Measurements from ENCODE around the gene CDC5L. TPM values are rescaled to one million over a fixed set of nuclear protein-coding genes. Genes with fewer than 3 reads are reported as not detected.

The CDC5L gene
- total and polyA plus RNA-seq, 11 donors, result 5.8 to 24.8 (median 18.5) TPM

- TF ChIP-seq, protein P1, sequence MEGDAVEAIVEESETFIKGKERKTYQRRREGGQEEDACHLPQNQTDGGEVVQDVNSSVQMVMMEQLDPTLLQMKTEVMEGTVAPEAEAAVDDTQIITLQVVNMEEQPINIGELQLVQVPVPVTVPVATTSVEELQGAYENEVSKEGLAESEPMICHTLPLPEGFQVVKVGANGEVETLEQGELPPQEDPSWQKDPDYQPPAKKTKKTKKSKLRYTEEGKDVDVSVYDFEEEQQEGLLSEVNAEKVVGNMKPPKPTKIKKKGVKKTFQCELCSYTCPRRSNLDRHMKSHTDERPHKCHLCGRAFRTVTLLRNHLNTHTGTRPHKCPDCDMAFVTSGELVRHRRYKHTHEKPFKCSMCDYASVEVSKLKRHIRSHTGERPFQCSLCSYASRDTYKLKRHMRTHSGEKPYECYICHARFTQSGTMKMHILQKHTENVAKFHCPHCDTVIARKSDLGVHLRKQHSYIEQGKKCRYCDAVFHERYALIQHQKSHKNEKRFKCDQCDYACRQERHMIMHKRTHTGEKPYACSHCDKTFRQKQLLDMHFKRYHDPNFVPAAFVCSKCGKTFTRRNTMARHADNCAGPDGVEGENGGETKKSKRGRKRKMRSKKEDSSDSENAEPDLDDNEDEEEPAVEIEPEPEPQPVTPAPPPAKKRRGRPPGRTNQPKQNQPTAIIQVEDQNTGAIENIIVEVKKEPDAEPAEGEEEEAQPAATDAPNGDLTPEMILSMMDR (IDR thresholded peaks at IDR 0.05), result no peak
- no peak for TF ChIP-seq POLR2A (IDR thresholded peaks at IDR 0.05)
- Histone ChIP-seq H3K27ac (no peak overlapping the region), H3K36me3 (peaks cover 2 to 87% (median 76%) of the 10 kb centered on the region in 9 donors), H3K9me3 (peaks cover 0 to 3% (median 0%) of the 10 kb centered on the region in 12 donors), H3K27me3 (no peaks in the 10 kb centered on the region), H3K4me3 (no peak overlapping the region), H3K4me1 (peaks cover 0 to 7% (median under 1%) of the 10 kb centered on the region in 12 donors)
- DNase-seq (no peak), ATAC-seq (no peak)
- 87 to 97% (median 92%) methylated on average over 1 of the region's 1 CpG for WGBS, 4 donors
- intact Hi-C loops (cut with DNase I), result no loop called here
Observed at GRCh38 chr6:44410363-44410762, 22.9 kb downstream of the CDC5L start.

- DNase-seq (no peak), ATAC-seq (peak in 2 of 4 donors; percentile 16 to 44)
- no peak overlapping the region for H3K4me3 ChIP-seq
- intact Hi-C loops (cut with DNase I), result no loop called here
- H3K9me3 ChIP-seq, result peaks cover 0 to 3% (median 0%) of the 10 kb centered on the region in 12 donors
- no peaks in the 10 kb centered on the region for H3K27me3 ChIP-seq
- peaks cover 2 to 83% (median 72%) of the 10 kb centered on the region in 9 donors for H3K36me3 ChIP-seq
- H3K27ac ChIP-seq, result no peak overlapping the region
- peaks cover 0 to 13% (median 6%) of the 10 kb centered on the region in 12 donors for H3K4me1 ChIP-seq
- TF ChIP-seq, protein P1 (IDR thresholded peaks at IDR 0.05), result no peak
- TF ChIP-seq POLR2A (IDR thresholded peaks at IDR 0.05), result no peak
- 60 to 76% (median 63%) methylated on average over 1 of the region's 1 CpG for WGBS, 4 donors
Observed at GRCh38 chr6:44411141-44411540, 23.6 kb downstream of the CDC5L start.

DNA sequence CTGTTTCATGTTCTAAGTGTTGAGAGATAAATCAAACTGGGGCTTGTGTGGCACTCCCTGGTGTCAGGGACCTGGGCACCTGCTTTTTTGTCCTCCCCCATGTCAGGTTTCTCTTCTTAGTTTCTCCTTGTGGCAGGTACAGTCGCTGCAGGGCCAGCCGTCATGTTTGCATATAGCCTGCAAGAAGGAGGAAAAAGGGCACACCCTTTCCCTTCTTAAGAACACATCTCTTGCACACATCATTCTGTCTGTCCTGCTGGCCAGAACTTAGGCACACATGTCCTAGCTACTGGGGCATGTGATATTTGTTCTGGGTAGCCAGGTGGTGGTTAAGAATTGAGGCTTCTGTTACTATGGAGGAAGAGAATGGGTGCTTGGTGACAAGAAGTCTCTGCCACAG is 27.9 kb downstream of the CDC5L start:
- Histone ChIP-seq H3K9me3 (peaks cover 0 to under 1% (median 0%) of the 10 kb centered on the region in 12 donors), H3K27me3 (no peaks in the 10 kb centered on the region), H3K4me3 (no peak overlapping the region), H3K27ac (peak overlapping the region in 1 of 12 donors; percentile 14), H3K4me1 (peaks cover 0 to 18% (median 10%) of the 10 kb centered on the region in 12 donors), H3K36me3 (peaks cover 0 to 73% (median 61%) of the 10 kb centered on the region in 9 donors)
- 80 to 97% (median 97%) methylated on average over 2 of the region's 2 CpGs for WGBS, 4 donors
- ATAC-seq (peak in 1 of 4 donors; percentile 22), DNase-seq (no peak)
- TF ChIP-seq, protein P1 (IDR thresholded peaks at IDR 0.05), result no peak
- no peak for TF ChIP-seq POLR2A (IDR thresholded peaks at IDR 0.05)
- intact Hi-C loops (cut with DNase I), result no loop called here

DNA sequence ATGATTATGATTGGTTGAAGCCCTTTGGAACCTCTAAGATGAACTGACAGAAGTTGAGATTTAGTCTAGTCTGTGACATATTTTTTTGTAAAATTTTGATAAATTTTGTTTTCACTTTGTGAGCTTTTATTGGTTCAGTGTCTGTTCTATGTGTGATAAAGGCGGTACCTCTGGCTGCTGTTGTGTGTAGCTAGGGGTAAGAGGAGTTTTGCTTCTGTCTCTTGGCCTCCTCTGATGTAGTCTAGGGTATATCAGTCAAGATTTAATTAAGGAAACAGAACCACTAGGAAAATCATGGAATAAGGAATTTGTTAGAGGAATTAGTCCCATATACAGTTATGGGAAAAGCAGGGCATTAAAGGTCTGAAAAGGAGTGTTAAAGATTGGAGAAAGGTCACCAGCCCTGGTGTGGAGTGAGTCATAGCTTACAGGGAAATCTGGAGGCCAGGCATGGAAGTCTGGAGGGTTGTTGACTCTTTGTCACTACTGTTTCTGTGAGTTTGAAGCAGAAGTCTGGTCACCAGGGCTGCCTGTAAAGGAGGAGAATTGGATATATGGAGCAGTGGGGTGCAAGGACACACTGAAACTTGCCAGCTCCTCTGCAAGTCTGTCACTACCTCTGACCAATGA is 28.5 kb downstream of the CDC5L start:
- 96 to 100% (median 98%) methylated on average over 1 of the region's 1 CpG for WGBS, 4 donors
- ATAC-seq, result peak in 3 of 4 donors; percentile 37 to 83 (median 81)
- intact Hi-C loops (cut with DNase I), result no loop called here

More for the DNA sequence above, 28.5 kb downstream of the CDC5L start:
- Histone ChIP-seq H3K27ac (no peak overlapping the region), H3K4me1 (peaks cover 0 to 18% (median 10%) of the 10 kb centered on the region in 12 donors), H3K4me3 (no peak overlapping the region), H3K9me3 (no peaks in the 10 kb centered on the region), H3K36me3 (peaks cover 0 to 74% (median 63%) of the 10 kb centered on the region in 9 donors), H3K27me3 (no peaks in the 10 kb centered on the region)
- DNase-seq, result no peak
- TF ChIP-seq POLR2A (IDR thresholded peaks at IDR 0.05), result no peak
- TF ChIP-seq, protein P1 (IDR thresholded peaks at IDR 0.05), result no peak

Measured in heart left ventricle (tissue), 16 donors.